Measurements from ENCODE around the gene GABARAPL2. TPM values are rescaled to one million over a fixed set of nuclear protein-coding genes. Genes with fewer than 3 reads are reported as not detected.

GABARAPL2 gene
- total and polyA plus RNA-seq, 2 donors: 103 to 223 TPM

Other genes with a start within 250 kb of the GABARAPL2 start
- gene CFDP1, start 132.9 kb upstream of the GABARAPL2 start, total RNA-seq: 78.3 TPM
- gene CFDP1, start 132.9 kb upstream of the GABARAPL2 start, polyA plus RNA-seq: 78.5 TPM
- gene TMEM170A, start 101.7 kb upstream of the GABARAPL2 start, total RNA-seq: 18.8 TPM
- 11.1 TPM for gene TMEM170A, start 101.7 kb upstream of the GABARAPL2 start, polyA plus RNA-seq
- 0.09 TPM for gene CHST6, start 70.9 kb upstream of the GABARAPL2 start, total RNA-seq
- gene CHST6, start 70.9 kb upstream of the GABARAPL2 start, polyA plus RNA-seq: 0.87 TPM
- not detected for gene CHST5, start 30.3 kb upstream of the GABARAPL2 start, total RNA-seq
- 0.11 TPM for gene CHST5, start 30.3 kb upstream of the GABARAPL2 start, polyA plus RNA-seq
- 2.2 TPM for gene TMEM231, start 10.1 kb upstream of the GABARAPL2 start, total RNA-seq
- gene TMEM231, start 10.1 kb upstream of the GABARAPL2 start, polyA plus RNA-seq: 4.5 TPM
- gene ADAT1, start 56.9 kb downstream of the GABARAPL2 start, total RNA-seq: 23.2 TPM
- gene ADAT1, start 56.9 kb downstream of the GABARAPL2 start, polyA plus RNA-seq: 22.2 TPM
- gene KARS1, start 81.3 kb downstream of the GABARAPL2 start, total RNA-seq: 149 TPM
- 88.3 TPM for gene KARS1, start 81.3 kb downstream of the GABARAPL2 start, polyA plus RNA-seq
- 82.2 TPM for gene TERF2IP, start 81.4 kb downstream of the GABARAPL2 start, total RNA-seq
- 103 TPM for gene TERF2IP, start 81.4 kb downstream of the GABARAPL2 start, polyA plus RNA-seq
- not detected for gene CPHXL2, start 110.6 kb downstream of the GABARAPL2 start, total RNA-seq
- not detected for gene CPHXL2, start 110.6 kb downstream of the GABARAPL2 start, polyA plus RNA-seq
- not detected for gene DUXB, start 135.1 kb downstream of the GABARAPL2 start, total RNA-seq
- 0.14 TPM for gene DUXB, start 135.1 kb downstream of the GABARAPL2 start, polyA plus RNA-seq
- gene CPHXL, start 160.1 kb downstream of the GABARAPL2 start, total RNA-seq: not detected
- 0.02 TPM for gene CPHXL, start 160.1 kb downstream of the GABARAPL2 start, polyA plus RNA-seq

Measured in thymus (tissue), 2 donors.